Neural progenitor cell (in vitro differentiated cells): ENCODE data around the gene PLCZ1.

Experiments
- EZH2 ChIP-seq: fragments of 200-600 bp; sonication (generic); IDR thresholded peaks from 2 replicates; pipeline ENCODE4 v1.6.1; 2017; ENCODE audit warnings: antibody characterized with exemption, mild to moderate bottlenecking, moderate library complexity
- EZH2phosphoT487 ChIP-seq: fragments of 200-600 bp; sonication (generic); IDR thresholded peaks from 2 replicates; pipeline ENCODE4 v1.6.1; 2017; ENCODE audit warnings: antibody characterized with exemption
- TF ChIP-seq, protein P1 (sequence below): fragments of 200-600 bp; sonication (generic); IDR thresholded peaks from 2 replicates; pipeline ENCODE4 v1.5.1; 2017; ENCODE audit warnings: antibody characterized with exemption, mild to moderate bottlenecking

DNA sequence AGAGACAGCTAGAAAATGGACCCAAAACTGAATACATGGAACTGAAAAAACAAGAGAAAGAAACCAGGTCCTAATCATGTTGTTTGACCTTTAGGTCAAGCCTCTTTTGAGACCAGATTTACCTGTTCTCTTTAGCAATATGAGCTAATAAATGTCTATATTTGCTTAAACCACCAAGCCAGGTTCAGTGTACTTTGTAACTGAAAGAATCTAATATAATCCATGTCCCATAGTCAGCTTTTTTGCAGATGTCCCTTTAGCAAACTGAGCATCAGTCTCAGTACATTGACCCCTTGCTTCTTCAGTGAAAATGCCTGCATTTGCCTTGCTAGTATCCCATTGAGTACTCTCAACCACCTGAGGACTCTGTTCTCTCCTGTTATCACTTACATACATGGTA is 61.7 kb downstream of the PLCZ1 start:
- TF ChIP-seq, protein P1, sequence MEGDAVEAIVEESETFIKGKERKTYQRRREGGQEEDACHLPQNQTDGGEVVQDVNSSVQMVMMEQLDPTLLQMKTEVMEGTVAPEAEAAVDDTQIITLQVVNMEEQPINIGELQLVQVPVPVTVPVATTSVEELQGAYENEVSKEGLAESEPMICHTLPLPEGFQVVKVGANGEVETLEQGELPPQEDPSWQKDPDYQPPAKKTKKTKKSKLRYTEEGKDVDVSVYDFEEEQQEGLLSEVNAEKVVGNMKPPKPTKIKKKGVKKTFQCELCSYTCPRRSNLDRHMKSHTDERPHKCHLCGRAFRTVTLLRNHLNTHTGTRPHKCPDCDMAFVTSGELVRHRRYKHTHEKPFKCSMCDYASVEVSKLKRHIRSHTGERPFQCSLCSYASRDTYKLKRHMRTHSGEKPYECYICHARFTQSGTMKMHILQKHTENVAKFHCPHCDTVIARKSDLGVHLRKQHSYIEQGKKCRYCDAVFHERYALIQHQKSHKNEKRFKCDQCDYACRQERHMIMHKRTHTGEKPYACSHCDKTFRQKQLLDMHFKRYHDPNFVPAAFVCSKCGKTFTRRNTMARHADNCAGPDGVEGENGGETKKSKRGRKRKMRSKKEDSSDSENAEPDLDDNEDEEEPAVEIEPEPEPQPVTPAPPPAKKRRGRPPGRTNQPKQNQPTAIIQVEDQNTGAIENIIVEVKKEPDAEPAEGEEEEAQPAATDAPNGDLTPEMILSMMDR, result no peak
- TF ChIP-seq EZH2phosphoT487 (no peak), EZH2 (no peak)
